ENCODE measurements around the gene ENPP4.
"Not testable (repeated sequence)": the region's sequence is repeated elsewhere in the genome, so short reads cannot be mapped to it uniquely, and the experiment has no call there.

The ENPP4 gene

DNA sequence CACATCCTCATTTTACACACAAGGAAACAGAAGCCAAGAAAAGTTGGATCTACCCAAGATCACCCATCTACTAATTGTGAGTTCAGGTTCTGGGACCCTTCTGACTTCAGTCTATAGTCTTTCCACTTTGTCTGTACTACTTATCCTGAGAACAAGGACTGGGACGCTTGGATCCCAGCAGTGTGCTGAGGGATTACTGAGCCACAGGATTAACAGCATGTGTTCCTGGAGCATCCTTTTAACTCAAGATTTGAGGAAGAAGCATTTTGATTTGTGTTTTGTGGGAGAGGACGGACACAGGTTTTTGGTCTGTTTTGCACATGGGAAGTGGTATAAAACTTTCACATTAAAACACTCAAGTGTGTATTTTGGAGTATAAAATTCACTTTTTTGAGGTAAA lies 4.4 kb downstream of the ENPP4 start:
- DNase-seq, result no peak

DNA sequence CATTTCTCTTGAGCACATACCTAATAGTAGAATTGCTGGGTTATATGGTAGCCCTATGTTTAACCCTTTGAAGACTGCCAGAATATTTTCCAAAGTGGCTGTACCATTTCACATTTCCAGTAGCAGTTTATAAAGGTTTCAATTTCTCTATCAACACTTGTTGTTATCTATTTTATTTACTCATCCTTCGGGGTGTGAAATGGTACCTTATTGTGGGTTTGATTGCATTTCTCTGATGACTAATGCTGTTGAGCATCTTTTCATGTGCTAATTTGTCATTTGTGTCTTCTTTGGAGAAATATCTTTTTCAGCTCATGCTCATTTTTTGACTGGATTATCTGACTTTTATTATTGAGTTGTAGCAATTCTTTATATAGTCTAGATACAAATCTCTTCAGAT lies 5.4 kb downstream of the ENPP4 start:
- no peak for DNase-seq

DNA sequence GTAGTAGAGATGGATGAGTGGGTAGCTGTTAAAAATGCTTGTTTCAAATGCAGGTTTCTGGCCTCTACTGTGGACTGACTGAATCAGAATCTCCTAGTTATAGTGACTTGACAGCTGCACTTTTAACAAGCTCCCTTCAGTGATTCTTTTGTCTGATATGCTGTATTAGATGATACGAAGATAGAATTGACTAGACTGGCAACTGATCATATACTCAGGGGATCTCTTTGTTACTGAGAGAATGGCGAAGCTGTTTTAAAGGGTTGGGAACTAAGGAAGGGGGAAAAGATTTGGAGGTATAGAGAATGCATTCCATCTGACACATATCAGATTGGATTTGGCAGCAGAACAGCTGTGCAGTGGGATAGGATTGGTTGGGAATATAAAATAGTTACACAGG lies 7.0 kb downstream of the ENPP4 start:
- no peak for DNase-seq

GRCh38 chr6:46137387-46137786 lies 7.6 kb downstream of the ENPP4 start:
- DNase-seq, result no peak

DNA sequence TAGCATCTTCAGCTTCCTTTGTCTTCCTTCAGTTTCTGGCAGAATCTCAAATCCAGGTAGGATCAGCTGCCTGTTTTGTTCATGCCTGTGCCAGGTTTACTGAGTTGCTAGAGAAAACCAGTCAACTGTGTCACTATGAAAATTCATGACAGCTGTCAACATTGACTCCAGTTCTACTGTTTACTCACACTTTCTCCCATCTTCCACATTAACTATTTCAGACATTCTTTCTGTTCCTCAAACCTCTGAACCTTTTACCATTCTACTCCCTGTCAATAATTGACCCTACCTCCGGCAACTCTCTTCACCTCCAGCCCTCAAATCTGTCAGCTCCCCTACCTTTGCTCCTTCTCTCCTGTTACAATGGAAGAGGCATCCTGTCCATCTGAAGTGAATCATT lies 8.5 kb downstream of the ENPP4 start:
- no peak for DNase-seq

GRCh38 chr6:46144270-46144669 lies 14.5 kb downstream of the ENPP4 start:
- DNase-seq, result no peak

GRCh38 chr6:46149066-46149465 lies 19.3 kb downstream of the ENPP4 start:
- DNase-seq, result not testable (repeated sequence)

GRCh38 chr6:46156701-46157100 lies 26.9 kb downstream of the ENPP4 start:
- DNase-seq, result no peak

DNA sequence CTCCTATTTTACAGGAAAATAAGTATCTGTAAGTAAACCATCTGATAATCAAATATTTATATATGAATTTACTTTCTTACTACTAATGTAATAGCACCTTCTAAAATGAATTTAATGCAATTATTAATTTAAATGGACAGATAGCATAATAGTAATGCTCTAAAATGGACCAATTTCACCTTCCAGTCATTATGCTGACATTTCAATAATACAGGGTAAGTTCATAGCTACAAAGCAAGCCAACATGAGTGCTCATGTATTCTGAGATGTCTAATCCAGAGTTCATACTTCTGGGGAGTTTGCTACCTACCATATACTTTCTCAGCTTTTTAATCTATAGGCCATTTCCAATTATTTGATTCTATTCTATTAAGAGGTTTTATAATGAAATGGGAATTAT lies 29.4 kb downstream of the ENPP4 start:
- no peak for DNase-seq

DNA sequence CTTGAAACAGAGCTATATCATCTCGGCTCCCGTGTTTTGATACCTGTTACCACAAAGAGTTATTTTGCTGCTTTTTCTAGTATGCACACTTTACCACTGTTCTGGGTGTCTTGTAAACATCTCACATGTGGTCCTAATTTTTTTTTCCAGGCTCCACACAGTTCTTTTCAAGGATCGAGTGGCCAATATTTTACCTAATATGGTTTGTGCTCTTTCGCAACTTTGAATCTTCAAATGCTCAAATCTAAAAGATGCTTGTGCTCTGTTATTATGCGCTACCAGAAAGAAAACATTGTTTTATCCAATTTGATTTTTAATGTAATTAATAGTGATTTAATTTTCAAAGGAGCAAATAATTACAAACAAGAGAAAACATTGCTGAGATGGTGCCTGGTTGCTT lies 30.3 kb downstream of the ENPP4 start:
- DNase-seq, result no peak

GRCh38 chr6:46170357-46171289 lies 40.8 kb downstream of the ENPP4 start, which contains the start of gene ENPP5:
Gene ENPP5 (minus strand): TSS chr6:46170980. CDS start chr6:46168262, 2,718 bp downstream.
- DNase-seq, result no peak

- no peak for DNase-seq
Measured at GRCh38 chr6:46172176-46172575, 42.4 kb downstream of the ENPP4 start.

GRCh38 chr6:46174904-46175303 lies 45.1 kb downstream of the ENPP4 start:
- DNase-seq, result no peak

- no peak for DNase-seq
Measured at GRCh38 chr6:46175446-46175845, 45.7 kb downstream of the ENPP4 start.

- DNase-seq, result no peak
Measured at GRCh38 chr6:46175976-46176375, 46.2 kb downstream of the ENPP4 start.

GRCh38 chr6:46184114-46184513 lies 54.3 kb downstream of the ENPP4 start:
- DNase-seq, result peak; percentile 79

DNA sequence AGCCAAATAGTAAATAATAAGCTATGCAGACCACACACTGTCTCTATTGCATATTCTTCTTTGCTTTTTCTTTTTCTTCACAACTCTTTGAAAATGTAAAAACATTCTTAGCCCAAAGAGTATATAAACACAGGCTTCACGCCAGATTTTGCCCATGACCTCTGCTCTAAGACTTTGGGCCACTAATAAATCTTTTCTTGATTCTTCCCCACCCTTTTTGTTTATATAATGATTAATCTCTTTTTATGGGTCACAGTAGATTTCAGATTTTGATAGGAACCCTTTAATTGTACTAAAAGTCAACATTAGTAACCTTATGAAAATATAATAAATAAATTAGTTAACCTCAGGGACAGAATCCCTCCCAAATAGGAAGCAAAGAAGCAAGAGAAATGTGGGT lies 56.8 kb downstream of the ENPP4 start:
- no peak for DNase-seq

DNA sequence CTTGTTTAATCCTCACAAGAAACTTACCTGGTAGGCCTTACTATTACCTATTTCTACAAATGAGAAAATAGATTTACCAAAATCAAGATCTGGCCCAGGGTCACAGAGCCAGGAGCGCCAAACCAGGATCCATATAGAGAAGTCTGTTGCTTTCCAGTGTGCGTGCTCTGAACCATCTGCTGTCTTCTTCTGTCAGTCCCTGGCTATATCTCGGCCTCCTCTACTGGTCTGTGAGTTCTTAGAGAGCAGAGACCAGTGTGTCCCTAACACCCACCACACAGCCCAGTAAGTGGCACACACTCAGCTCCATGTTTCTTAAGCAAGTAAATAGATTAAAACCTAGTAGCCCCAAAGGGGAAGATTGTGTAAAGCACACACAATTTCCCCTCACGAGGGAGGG lies 59.9 kb downstream of the ENPP4 start:
- DNase-seq, result no peak

DNA sequence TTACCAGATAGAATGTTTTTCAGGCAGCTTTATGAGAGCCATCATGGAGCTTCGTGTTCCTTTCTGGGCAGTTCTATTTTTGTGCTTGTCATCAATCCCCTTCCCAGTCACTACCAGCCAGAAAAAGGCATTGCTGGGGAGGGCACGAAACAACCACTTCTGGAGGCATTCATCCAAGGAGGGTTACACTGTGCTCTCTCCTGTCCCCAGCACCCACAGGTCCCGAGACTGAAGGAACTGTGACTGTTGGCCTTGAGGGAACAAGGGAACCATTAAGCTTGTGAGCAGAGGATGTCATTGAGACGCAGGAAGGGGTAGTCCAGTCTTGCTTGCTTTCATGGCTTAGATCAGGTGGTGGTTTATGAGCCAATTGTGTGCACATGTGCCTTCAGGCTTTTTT lies 61.1 kb downstream of the ENPP4 start:
- no peak for DNase-seq

- DNase-seq, result peak; percentile 57
Measured at GRCh38 chr6:46191961-46192360, 62.2 kb downstream of the ENPP4 start.

All from HCEC 1CT (cell line).